Central memory CD8-positive, alpha-beta T cell (primary cell): ENCODE results near the gene PDE5A.

Source experiments
- ATAC-seq: fragments of 150-1000 bp; cut with Tn5 transposase; replicated peaks from 2 replicates; pipeline ENCODE4 v1.10.0; 2022; ENCODE audit warnings: mild to moderate bottlenecking, moderate FRiP score, moderate number of reproducible peaks; ENCODE audit not compliant: poor library complexity, severe bottlenecking; ENCODE audit errors: extremely low read depth
- DNase-seq, 2 donors: peaks; one replicate each; pipeline ENCODE4 v3.0.0; 2021; ENCODE audit warnings: low spot score in 2 of 2
- H3K27ac Mint-ChIP-seq: one replicate; pipeline ENCODE4 v1.8.0; 2022; ENCODE audit warnings: low read depth, mild to moderate bottlenecking, moderate library complexity, mixed read lengths
- H3K27me3 Mint-ChIP-seq: one replicate; pipeline ENCODE4 v1.8.0; 2022; ENCODE audit warnings: mixed read lengths
- H3K36me3 Mint-ChIP-seq: one replicate; pipeline ENCODE4 v1.8.0; 2022; ENCODE audit warnings: mild to moderate bottlenecking, moderate library complexity, mixed read lengths; ENCODE audit not compliant: insufficient read depth
- H3K4me1 Mint-ChIP-seq: one replicate; pipeline ENCODE4 v1.8.0; 2022; ENCODE audit warnings: mixed read lengths
- H3K4me3 Mint-ChIP-seq: one replicate; pipeline ENCODE4 v1.8.0; 2022; ENCODE audit warnings: mild to moderate bottlenecking, moderate library complexity, mixed read lengths
- H3K9me3 Mint-ChIP-seq: one replicate; pipeline ENCODE4 v1.8.0; 2022; ENCODE audit warnings: mixed read lengths

PDE5A gene

GRCh38 chr4:119661231-119661630 is 32.6 kb upstream of the PDE5A start:
- no peaks in the 10 kb centered on the region for H3K4me1 Mint-ChIP-seq
- DNase-seq (no peak), ATAC-seq (no peak)
- no peak overlapping the region for H3K4me3 Mint-ChIP-seq
- no peaks in the 10 kb centered on the region for H3K36me3 Mint-ChIP-seq
- no peak overlapping the region for H3K27ac Mint-ChIP-seq
- H3K27me3 Mint-ChIP-seq, result peaks cover 30% of the 10 kb centered on the region
- H3K9me3 Mint-ChIP-seq, result no peaks in the 10 kb centered on the region

DNA sequence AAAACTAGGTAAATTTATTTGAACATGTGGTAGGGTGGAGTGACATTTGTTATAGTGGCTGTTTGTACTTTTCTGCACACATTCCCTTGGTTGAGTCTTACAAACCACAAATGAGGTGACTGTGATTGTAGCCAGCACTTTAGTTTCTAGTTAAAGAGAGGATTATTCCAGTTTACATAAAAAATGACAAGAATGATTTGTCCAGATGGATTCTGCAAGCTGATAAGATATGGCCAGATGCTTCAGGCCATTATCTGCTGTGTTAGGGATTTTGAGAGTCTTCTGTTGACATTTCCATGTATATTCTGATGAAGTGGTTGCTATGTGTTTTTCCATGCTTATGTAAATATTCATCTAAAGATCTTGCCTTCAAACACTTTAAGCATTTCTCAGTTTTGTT is 31.0 kb upstream of the PDE5A start:
- ATAC-seq, result no peak
- H3K4me1 Mint-ChIP-seq, result no peaks in the 10 kb centered on the region
- no peaks in the 10 kb centered on the region for H3K36me3 Mint-ChIP-seq
- no peak overlapping the region for H3K27ac Mint-ChIP-seq
- H3K9me3 Mint-ChIP-seq, result no peaks in the 10 kb centered on the region
- no peak for DNase-seq
- H3K27me3 Mint-ChIP-seq, result peaks cover 14% of the 10 kb centered on the region
- no peak overlapping the region for H3K4me3 Mint-ChIP-seq

GRCh38 chr4:119657111-119657611 is 28.6 kb upstream of the PDE5A start:
- no peak overlapping the region for H3K27ac Mint-ChIP-seq
- DNase-seq (no peak), ATAC-seq (no peak)
- H3K4me1 Mint-ChIP-seq, result no peaks in the 10 kb centered on the region
- no peak overlapping the region for H3K4me3 Mint-ChIP-seq
- H3K36me3 Mint-ChIP-seq, result no peaks in the 10 kb centered on the region
- H3K9me3 Mint-ChIP-seq, result no peaks in the 10 kb centered on the region
- peaks cover 3% of the 10 kb centered on the region for H3K27me3 Mint-ChIP-seq

- H3K4me1 Mint-ChIP-seq, result no peaks in the 10 kb centered on the region
- H3K27ac Mint-ChIP-seq, result no peak overlapping the region
- no peaks in the 10 kb centered on the region for H3K9me3 Mint-ChIP-seq
- H3K4me3 Mint-ChIP-seq, result no peak overlapping the region
- no peaks in the 10 kb centered on the region for H3K36me3 Mint-ChIP-seq
- DNase-seq (no peak), ATAC-seq (no peak)
- H3K27me3 Mint-ChIP-seq, result no peaks in the 10 kb centered on the region
These were observed 27.7 kb upstream of the PDE5A start for GRCh38 chr4:119656342-119656741.

- H3K9me3 Mint-ChIP-seq, result no peaks in the 10 kb centered on the region
- H3K36me3 Mint-ChIP-seq, result no peaks in the 10 kb centered on the region
- DNase-seq (no peak), ATAC-seq (no peak)
- no peak overlapping the region for H3K27ac Mint-ChIP-seq
- no peaks in the 10 kb centered on the region for H3K4me1 Mint-ChIP-seq
- H3K27me3 Mint-ChIP-seq, result peaks cover 3% of the 10 kb centered on the region
- no peak overlapping the region for H3K4me3 Mint-ChIP-seq
These were observed 26.7 kb upstream of the PDE5A start for GRCh38 chr4:119655111-119655837.

DNA sequence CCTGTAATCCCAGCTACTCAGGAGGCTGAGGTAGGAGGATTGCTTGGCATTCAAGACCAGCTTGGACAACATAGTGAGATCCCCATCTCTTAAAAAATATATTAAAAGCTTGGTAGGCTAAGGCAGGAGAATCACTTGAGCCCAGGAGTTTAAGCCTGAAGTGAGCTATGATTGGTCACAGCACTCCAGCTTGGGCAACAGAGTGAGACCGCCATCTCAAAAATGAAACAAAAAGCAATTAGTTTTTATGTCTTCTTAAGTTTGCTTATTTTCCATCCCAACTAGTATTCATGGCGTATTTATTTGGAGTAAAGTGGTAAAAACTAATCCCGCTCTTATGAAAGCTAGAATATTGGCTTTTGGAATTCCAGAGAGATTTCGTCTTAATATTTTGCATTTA is 25.4 kb upstream of the PDE5A start:
- no peaks in the 10 kb centered on the region for H3K36me3 Mint-ChIP-seq
- no peak for DNase-seq

GRCh38 chr4:119652998-119653397 is 24.4 kb upstream of the PDE5A start:
- H3K27ac Mint-ChIP-seq, result no peak overlapping the region
- no peak for DNase-seq
- H3K27me3 Mint-ChIP-seq, result peaks cover 19% of the 10 kb centered on the region
- no peak for ATAC-seq
- no peaks in the 10 kb centered on the region for H3K9me3 Mint-ChIP-seq
- no peaks in the 10 kb centered on the region for H3K4me1 Mint-ChIP-seq
- H3K4me3 Mint-ChIP-seq, result no peak overlapping the region
- no peaks in the 10 kb centered on the region for H3K36me3 Mint-ChIP-seq

More for the DNA sequence above, 25.4 kb upstream of the PDE5A start:
- H3K27me3 Mint-ChIP-seq, result peaks cover 12% of the 10 kb centered on the region
- H3K4me3 Mint-ChIP-seq, result no peak overlapping the region
- H3K27ac Mint-ChIP-seq, result no peak overlapping the region
- no peaks in the 10 kb centered on the region for H3K9me3 Mint-ChIP-seq
- no peaks in the 10 kb centered on the region for H3K4me1 Mint-ChIP-seq
- no peak for ATAC-seq

GRCh38 chr4:119648398-119648797 is 19.8 kb upstream of the PDE5A start:
- Mint-ChIP-seq H3K27me3 (peaks cover 45% of the 10 kb centered on the region), H3K9me3 (no peaks in the 10 kb centered on the region), H3K27ac (no peak overlapping the region), H3K4me1 (peaks cover 6% of the 10 kb centered on the region), H3K4me3 (no peak overlapping the region), H3K36me3 (peaks cover 1% of the 10 kb centered on the region)
- DNase-seq (no peak), ATAC-seq (no peak)

DNA sequence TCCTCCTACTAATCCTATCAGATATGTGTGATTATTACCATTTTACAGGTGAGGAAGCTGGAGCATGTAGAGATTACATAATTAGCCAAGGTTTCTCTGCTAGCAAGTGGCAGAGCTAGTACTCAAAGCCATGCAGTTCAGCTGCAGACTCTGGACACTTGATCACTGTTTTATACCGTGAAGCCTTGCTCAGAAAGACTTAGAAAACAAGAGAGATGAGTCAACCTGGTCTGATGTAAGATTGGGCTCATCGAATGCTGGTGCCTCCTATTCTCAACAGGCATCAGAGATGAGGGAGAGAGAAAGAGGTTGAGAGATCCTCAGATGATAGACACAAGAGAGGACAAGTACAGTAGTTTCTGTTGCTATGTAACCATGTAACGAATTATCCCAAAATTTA is 19.0 kb upstream of the PDE5A start:
- Mint-ChIP-seq H3K27me3 (peaks cover 45% of the 10 kb centered on the region), H3K4me1 (peaks cover 6% of the 10 kb centered on the region), H3K4me3 (no peak overlapping the region), H3K9me3 (no peaks in the 10 kb centered on the region), H3K36me3 (peaks cover 1% of the 10 kb centered on the region), H3K27ac (no peak overlapping the region)
- no peak for ATAC-seq
- no peak for DNase-seq

- Mint-ChIP-seq H3K9me3 (no peaks in the 10 kb centered on the region), H3K27me3 (peaks cover 45% of the 10 kb centered on the region), H3K4me3 (no peak overlapping the region), H3K4me1 (peaks cover 6% of the 10 kb centered on the region), H3K36me3 (peaks cover 1% of the 10 kb centered on the region), H3K27ac (no peak overlapping the region)
- ATAC-seq, result no peak
- no peak for DNase-seq
These were observed 17.9 kb upstream of the PDE5A start for GRCh38 chr4:119646347-119647071.

DNA sequence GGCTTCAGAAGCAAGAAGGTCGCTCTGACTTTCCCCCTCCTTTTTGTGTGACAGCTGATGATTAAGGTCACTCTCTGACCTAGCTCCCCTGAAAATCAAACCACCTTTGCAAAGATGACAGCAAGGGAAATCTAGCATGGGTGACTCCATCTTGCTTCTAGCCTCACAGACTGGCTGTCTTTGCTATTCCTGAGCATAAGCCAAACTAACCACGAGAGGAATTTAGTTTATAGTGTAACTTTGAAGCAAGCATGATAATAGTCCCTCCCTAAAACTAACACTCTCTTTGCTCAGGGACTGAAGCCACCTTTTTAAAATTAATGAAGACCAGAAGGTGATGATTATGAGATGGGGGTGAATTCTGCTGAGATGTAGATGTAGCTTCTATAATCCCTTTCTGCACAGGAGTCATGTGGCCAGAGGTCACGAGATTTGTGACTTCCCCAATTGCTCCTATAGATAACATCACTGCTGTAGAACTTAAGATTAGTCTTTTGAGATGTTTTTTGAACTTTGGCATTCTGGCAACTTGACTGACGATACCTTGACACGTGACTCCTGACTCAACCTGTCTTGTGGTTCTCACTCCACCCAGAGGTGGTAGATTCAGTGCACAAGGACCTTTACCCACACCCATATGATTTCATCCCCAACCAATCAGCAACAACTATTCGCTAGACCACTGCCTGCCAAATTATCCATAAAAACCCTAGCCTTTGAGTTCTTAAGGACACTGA is 14.9 kb upstream of the PDE5A start:
- no peak for DNase-seq
- Mint-ChIP-seq H3K27ac (no peak overlapping the region), H3K27me3 (peaks cover 30% of the 10 kb centered on the region), H3K4me1 (peaks cover 6% of the 10 kb centered on the region), H3K9me3 (no peaks in the 10 kb centered on the region), H3K36me3 (peaks cover 1% of the 10 kb centered on the region), H3K4me3 (no peak overlapping the region)
- ATAC-seq, result no peak

GRCh38 chr4:119641765-119642164 is 13.2 kb upstream of the PDE5A start:
- H3K36me3 Mint-ChIP-seq, result peaks cover 1% of the 10 kb centered on the region
- peaks cover 13% of the 10 kb centered on the region for H3K27me3 Mint-ChIP-seq
- peaks cover 6% of the 10 kb centered on the region for H3K4me1 Mint-ChIP-seq
- H3K4me3 Mint-ChIP-seq, result no peak overlapping the region
- ATAC-seq (no peak), DNase-seq (no peak)
- no peak overlapping the region for H3K27ac Mint-ChIP-seq
- no peaks in the 10 kb centered on the region for H3K9me3 Mint-ChIP-seq
